Measurements from ENCODE around the gene PPP4C.
A peak's percentile ranks its signal among the peaks of the same experiment; 100 is the strongest.

Gene PPP4C

DNA sequence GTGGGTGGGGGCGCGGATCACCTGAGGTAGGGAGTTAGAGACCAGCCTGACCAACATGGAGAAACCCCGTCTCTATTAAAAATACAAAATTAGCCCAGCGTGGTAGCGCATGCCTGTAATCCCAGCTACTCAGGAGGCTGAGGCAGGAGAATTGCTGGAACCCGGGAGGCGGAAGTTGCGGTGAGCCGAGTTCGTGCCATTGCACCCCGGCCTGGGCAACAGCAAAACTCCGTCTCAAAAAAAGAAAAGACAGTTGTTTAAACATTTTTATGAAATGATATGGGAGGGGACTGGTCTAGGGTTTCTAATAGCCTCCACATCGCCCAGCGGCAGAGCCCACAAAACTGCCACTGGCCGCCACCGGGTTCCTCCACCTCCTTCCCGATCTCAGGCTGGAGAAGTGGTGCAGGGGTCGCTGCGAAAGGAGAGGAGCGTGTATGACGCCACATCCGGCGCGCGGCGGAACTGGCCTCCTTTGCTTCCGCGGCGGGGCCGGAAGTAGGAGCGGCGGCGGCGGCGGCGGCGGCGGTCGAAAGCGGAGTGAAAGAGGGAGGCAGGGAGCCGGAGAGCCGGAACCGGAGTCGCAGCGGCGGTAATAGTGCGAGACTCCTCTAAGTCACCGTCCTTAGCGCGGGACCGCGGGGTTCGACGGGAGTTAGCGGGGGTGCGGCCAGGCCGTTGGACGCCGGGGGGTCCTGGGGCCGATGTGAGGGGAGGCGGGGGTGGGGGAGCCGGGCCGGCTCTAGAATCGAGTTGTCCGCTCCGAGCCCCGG is at the start of gene PPP4C:
Gene PPP4C (plus strand): TSS at position 492 of the 773 bp plus-strand sequence. CDS start 384 bp downstream, outside the sequence.
- DNase-seq (ENCODE audit: low read depth), result peak; percentile 92
- no peak for TF ChIP-seq CTCF (IDR thresholded peaks at IDR 0.05; ENCODE audit: insufficient read depth, low read depth, low read length, missing control alignments)
- peak within 1 kb of the TSS; percentile 72 for H3K4me3 ChIP-seq (ENCODE audit: low read depth, low read length)

DNA sequence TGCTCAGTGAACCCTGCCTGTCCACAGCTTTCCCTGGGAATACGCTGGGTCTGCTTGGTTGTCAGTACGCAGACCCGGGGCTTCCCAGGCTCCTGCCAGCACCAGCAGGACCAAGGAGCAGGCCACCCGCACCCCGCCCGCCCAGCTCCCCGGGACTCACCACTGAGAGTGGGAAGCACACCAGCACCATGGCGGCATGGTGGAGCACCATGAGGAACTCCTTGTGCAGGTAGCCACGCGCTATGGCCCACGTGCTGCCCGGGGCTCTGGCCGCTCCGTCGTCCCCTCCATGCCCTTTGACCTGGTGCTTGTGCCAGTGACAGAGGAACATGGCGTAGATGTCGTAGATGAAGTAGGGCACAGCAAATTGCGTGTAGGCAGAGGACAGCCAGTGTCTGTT is 49.3 kb upstream of the PPP4C start:
- H3K4me3 ChIP-seq (ENCODE audit: low read depth, low read length), result no peak overlapping the region
- no peak for TF ChIP-seq CTCF (IDR thresholded peaks at IDR 0.05; ENCODE audit: insufficient read depth, low read depth, low read length, missing control alignments)
- no peak for DNase-seq (ENCODE audit: low read depth)

DNA sequence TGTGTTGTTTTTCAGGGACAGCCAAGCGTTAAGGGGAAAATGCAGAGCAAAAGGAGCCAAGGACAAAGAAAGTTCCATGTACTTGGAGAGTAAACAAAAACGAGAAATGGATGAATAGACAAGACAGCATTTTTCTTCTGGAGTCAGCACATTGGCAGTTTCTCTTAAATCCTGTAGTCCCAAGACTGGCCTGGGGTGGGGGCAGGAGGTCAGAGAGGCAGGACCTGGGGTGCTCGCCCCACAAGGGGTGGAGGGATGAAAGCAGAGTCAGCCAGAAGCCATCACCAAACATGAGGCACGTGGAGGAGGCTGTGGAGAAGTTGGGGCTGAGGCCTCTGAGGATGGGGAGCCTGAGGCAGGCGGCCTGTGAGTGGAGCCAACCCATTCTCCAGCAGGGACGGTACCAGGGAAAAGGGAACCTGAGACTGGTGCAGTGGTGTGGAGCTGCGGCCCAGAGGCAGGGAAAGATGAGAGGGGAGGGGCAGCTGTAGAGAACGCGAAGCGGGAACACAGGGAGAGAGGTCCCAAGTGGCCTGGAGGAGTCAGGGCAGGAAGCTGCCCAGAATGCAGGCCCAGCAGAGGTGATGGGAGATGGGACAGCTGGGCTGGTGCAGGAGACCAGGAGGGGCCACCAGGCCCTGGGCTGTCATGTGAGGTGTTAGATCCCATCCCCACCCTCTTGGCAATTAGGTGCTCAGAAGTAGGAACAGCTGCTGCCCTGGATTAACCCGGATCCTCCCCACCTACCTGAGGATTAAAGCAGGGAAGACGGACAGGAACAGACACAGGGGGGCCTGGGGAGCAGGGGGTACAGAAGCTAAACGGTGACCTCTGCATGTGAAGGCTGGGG is 48.0 kb upstream of the PPP4C start:
- DNase-seq (ENCODE audit: low read depth), result no peak
- H3K4me3 ChIP-seq (ENCODE audit: low read depth, low read length), result no peak overlapping the region
- TF ChIP-seq CTCF (IDR thresholded peaks at IDR 0.05; ENCODE audit: insufficient read depth, low read depth, low read length, missing control alignments), result no peak

DNA sequence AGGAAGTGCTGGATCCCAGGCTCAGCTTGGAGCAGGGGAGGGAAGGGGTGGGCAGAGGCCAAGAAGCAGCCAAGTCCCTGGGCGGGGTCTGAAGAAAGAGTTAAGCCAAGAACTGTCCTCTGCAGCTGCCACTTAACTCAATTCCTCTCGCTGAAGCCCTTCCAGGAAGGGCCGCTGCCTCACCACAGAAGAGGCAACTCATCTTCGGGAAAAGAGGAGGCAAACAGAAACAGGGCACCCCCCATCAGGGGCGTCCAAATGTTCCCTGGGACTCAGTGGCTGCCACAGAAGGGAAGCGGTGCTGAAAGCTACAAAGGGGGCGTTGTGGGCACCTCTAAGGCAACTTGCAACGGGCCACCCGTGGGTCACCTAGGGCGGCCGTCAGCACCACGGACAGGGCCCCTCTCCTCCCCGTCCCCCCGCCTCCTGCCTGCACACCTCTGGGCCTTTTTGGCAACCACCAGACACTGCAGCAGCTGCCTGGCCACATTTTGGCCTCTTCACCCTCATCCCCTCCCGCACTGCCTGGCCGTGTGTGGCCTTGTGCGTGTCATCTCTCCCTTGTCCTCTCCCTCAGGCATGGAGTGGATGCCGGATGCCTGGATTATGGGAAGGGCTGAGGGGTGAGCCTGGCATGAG is 47.2 kb upstream of the PPP4C start:
- H3K4me3 ChIP-seq (ENCODE audit: low read depth, low read length), result no peak overlapping the region
- no peak for TF ChIP-seq CTCF (IDR thresholded peaks at IDR 0.05; ENCODE audit: insufficient read depth, low read depth, low read length, missing control alignments)
- peak; percentile 26 for DNase-seq (ENCODE audit: low read depth)

GRCh38 chr16:30030011-30030685 is 45.6 kb upstream of the PPP4C start:
- no peak overlapping the region for H3K4me3 ChIP-seq (ENCODE audit: low read depth, low read length)
- TF ChIP-seq CTCF (IDR thresholded peaks at IDR 0.05; ENCODE audit: insufficient read depth, low read depth, low read length, missing control alignments), result no peak
- no peak for DNase-seq (ENCODE audit: low read depth)

GRCh38 chr16:30030841-30031413 is 44.9 kb upstream of the PPP4C start, which contains the start of gene TLCD3B:
Gene TLCD3B, minus strand, starts transcription at chr16:30031271. Its CDS starts 744 bp downstream, at chr16:30030527.
- TF ChIP-seq CTCF (IDR thresholded peaks at IDR 0.05; ENCODE audit: insufficient read depth, low read depth, low read length, missing control alignments), result no peak
- DNase-seq (ENCODE audit: low read depth), result no peak
- no peak within 1 kb of the TSS for H3K4me3 ChIP-seq (ENCODE audit: low read depth, low read length)
